Measurements from ENCODE around the gene ACIN1.

DNA sequence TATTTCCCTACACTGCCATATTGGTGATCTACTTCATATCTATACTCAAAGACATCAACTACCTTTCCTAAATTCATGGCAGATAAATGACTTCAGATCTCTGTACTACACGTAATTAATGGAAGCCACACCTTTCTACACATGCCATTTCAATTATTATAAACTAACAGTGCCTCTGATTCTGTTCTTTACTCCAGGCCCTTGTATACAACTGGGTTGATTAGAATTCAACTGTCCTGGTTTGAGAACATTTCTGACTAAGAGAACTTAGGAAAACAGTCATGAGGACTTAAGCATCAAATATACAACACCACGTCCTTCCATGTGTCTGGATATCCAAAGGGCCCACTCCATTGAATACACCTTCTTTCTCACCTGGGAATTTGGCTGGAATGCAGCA, 1.8 kb downstream of the ACIN1 start:
- TF ChIP-seq TAF1 (IDR thresholded peaks at IDR 0.05; ENCODE audit: low read depth), result no peak
- TF ChIP-seq RAD21 (IDR thresholded peaks at IDR 0.05; ENCODE audit: low read depth), result no peak
- TF ChIP-seq, protein P1, sequence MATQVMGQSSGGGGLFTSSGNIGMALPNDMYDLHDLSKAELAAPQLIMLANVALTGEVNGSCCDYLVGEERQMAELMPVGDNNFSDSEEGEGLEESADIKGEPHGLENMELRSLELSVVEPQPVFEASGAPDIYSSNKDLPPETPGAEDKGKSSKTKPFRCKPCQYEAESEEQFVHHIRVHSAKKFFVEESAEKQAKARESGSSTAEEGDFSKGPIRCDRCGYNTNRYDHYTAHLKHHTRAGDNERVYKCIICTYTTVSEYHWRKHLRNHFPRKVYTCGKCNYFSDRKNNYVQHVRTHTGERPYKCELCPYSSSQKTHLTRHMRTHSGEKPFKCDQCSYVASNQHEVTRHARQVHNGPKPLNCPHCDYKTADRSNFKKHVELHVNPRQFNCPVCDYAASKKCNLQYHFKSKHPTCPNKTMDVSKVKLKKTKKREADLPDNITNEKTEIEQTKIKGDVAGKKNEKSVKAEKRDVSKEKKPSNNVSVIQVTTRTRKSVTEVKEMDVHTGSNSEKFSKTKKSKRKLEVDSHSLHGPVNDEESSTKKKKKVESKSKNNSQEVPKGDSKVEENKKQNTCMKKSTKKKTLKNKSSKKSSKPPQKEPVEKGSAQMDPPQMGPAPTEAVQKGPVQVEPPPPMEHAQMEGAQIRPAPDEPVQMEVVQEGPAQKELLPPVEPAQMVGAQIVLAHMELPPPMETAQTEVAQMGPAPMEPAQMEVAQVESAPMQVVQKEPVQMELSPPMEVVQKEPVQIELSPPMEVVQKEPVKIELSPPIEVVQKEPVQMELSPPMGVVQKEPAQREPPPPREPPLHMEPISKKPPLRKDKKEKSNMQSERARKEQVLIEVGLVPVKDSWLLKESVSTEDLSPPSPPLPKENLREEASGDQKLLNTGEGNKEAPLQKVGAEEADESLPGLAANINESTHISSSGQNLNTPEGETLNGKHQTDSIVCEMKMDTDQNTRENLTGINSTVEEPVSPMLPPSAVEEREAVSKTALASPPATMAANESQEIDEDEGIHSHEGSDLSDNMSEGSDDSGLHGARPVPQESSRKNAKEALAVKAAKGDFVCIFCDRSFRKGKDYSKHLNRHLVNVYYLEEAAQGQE (IDR thresholded peaks at IDR 0.05; ENCODE audit: low read depth), result no peak
- TF ChIP-seq, protein P2, sequence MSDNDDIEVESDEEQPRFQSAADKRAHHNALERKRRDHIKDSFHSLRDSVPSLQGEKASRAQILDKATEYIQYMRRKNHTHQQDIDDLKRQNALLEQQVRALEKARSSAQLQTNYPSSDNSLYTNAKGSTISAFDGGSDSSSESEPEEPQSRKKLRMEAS (IDR thresholded peaks at IDR 0.05), result no peak
- TF ChIP-seq EP300 (IDR thresholded peaks at IDR 0.05; ENCODE audit: borderline replicate concordance), result no peak
- TF ChIP-seq YY1 (IDR thresholded peaks at IDR 0.05; ENCODE audit: low read depth), result no peak
- TF ChIP-seq NFIC (IDR thresholded peaks at IDR 0.05), result no peak
- no peak for TF ChIP-seq EGR1 (IDR thresholded peaks at IDR 0.05)
- TF ChIP-seq CEBPB (IDR thresholded peaks at IDR 0.05), result no peak
- no peak for TF ChIP-seq FOXM1 (IDR thresholded peaks at IDR 0.05; ENCODE audit: borderline replicate concordance, low read depth)
- no peak for TF ChIP-seq CREB1 (IDR thresholded peaks at IDR 0.05; ENCODE audit: low read depth)
- no peak for TF ChIP-seq TCF12 (IDR thresholded peaks at IDR 0.05; ENCODE audit: low read depth)
- TF ChIP-seq, protein P3, sequence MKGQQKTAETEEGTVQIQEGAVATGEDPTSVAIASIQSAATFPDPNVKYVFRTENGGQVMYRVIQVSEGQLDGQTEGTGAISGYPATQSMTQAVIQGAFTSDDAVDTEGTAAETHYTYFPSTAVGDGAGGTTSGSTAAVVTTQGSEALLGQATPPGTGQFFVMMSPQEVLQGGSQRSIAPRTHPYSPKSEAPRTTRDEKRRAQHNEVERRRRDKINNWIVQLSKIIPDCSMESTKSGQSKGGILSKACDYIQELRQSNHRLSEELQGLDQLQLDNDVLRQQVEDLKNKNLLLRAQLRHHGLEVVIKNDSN (IDR thresholded peaks at IDR 0.05), result no peak

Data from Ishikawa (cell line).